K562 (cell line): ENCODE data around the gene LDB2. TPM values are rescaled to one million over a fixed set of nuclear protein-coding genes. Genes with fewer than 3 reads are reported as not detected.

Source experiments
- ATAC-seq: fragments of 200-7000 bp; cut with Tn5 transposase; 3 replicates; pipeline ENCODE4 v1.9.1; 2020; ENCODE audit warnings: moderate library complexity
- BruUV-seq: library from RNA; stranded (reverse); fragments of 400-500 nt; replicated peaks from 2 replicates; lab custom pipeline; 2021; lab: Mats Ljungman, UMichigan
- CTCF ChIA-PET: fragments of 300-600 bp; formaldehyde crosslinking; extraction: SDS; loops from one replicate; lab custom pipeline; 2021; ENCODE audit warnings: low intra/inter-chr PET ratio; lab: Yijun Ruan, JAX
- POLR2A ChIA-PET: fragments of 300-600, 350-650 bp; sonication (Branson Sonifier 250); formaldehyde crosslinking; extraction: SDS; loops from one replicate; lab custom pipeline; 2021; ENCODE audit warnings: antibody characterized with exemption, inconsistent platforms; lab: Yijun Ruan, JAX
- DNase-seq, 4 experiments: peaks; one replicate each; pipeline versions ENCODE4 v3.0.0 to v3.0.0-alpha.2; 2011 to 2018; ENCODE audit warnings: low spot score in 3 of 4, mixed read lengths in 3 of 4; ENCODE audit errors: extremely low read depth in 1 of 4
- FAIRE-seq: peaks from 2 replicates; lab custom pipeline; 2011; peaks lifted over from hg19 to GRCh38; lab: Jason Lieb, UNC
- H2AFZ ChIP-seq: 2 replicates; pipeline ENCODE4 v1.6.0; 2011; ENCODE audit warnings: low read depth, low read length, control low read depth, inconsistent platforms
- H3K27ac ChIP-seq: fragments of 200-600 bp; 3 replicates; pipeline ENCODE4 v1.8.0; 2011; ENCODE audit warnings: low read depth, mild to moderate bottlenecking, control low read depth, inconsistent platforms, low read length, moderate library complexity, mixed read lengths; ENCODE audit errors: extremely low read depth
- H3K27me3 ChIP-seq, 2 experiments: fragments of 300-600 bp in 1 of 2; 2 replicates in 1 of 2; 3 replicates in 1 of 2; pipeline versions ENCODE4 v1.6.0 to v1.8.0; 2011; ENCODE audit warnings: inconsistent platforms in 2 of 2, low read length in 2 of 2, mild to moderate bottlenecking in 1 of 2, mixed read lengths in 1 of 2, moderate library complexity in 1 of 2; ENCODE audit not compliant: control insufficient read depth in 2 of 2, insufficient read depth in 2 of 2
- H3K36me3 ChIP-seq: fragments of 300-600 bp; 3 replicates; pipeline ENCODE4 v1.8.0; 2011; ENCODE audit warnings: mild to moderate bottlenecking, low read length, inconsistent platforms; ENCODE audit not compliant: control insufficient read depth, insufficient read depth
- H3K4me1 ChIP-seq, 2 experiments: fragments of 200-600 bp in 1 of 2; replicated peaks in 1 of 2; 2 replicates in 1 of 2; 3 replicates in 1 of 2; pipeline versions ENCODE4 v1.5.1 to v1.8.0; 2011; ENCODE audit warnings: inconsistent platforms in 2 of 2, low read length in 2 of 2, mild to moderate bottlenecking in 1 of 2, mixed read lengths in 1 of 2, moderate library complexity in 1 of 2; ENCODE audit not compliant: control insufficient read depth in 2 of 2, insufficient read depth in 2 of 2
- H3K4me2 ChIP-seq: 2 replicates; pipeline ENCODE4 v1.6.1; 2011; ENCODE audit warnings: low read length, control low read depth, inconsistent platforms, mixed read lengths; ENCODE audit not compliant: insufficient read depth
- H3K4me3 ChIP-seq: fragments of 200-600 bp; sonication (generic), shearing (Covaris generic); 2 replicates; pipeline ENCODE4 v1.5.1; 2016; ENCODE audit warnings: control low read depth, inconsistent platforms
- H3K79me2 ChIP-seq: fragments of 200-600 bp; 3 replicates; pipeline ENCODE4 v1.8.0; 2011; ENCODE audit warnings: low read length, inconsistent platforms; ENCODE audit not compliant: control insufficient read depth, insufficient read depth
- H3K9ac ChIP-seq, 2 experiments: 2 replicates each; pipeline versions ENCODE4 v1.6.0 to v1.6.1; 2011; ENCODE audit warnings: low read depth in 2 of 2, low read length in 2 of 2, control low read depth in 1 of 2, inconsistent platforms in 1 of 2, mild to moderate bottlenecking in 1 of 2, mixed read lengths in 1 of 2; ENCODE audit not compliant: insufficient read depth in 1 of 2
- H3K9me1 ChIP-seq: one replicate; pipeline ENCODE4 v1.6.0; 2011; ENCODE audit warnings: inconsistent platforms, mild to moderate bottlenecking, low read length, moderate library complexity; ENCODE audit not compliant: control insufficient read depth, insufficient read depth
- H3K9me3 ChIP-seq: replicated peaks from 2 replicates; pipeline ENCODE4 v1.5.1; 2011; ENCODE audit warnings: low read depth, low read length, inconsistent platforms; ENCODE audit not compliant: control insufficient read depth, insufficient read depth
- H4K20me1 ChIP-seq: replicated peaks from 2 replicates; pipeline ENCODE4 v1.6.1; 2011; ENCODE audit warnings: low read length, inconsistent platforms, mixed read lengths; ENCODE audit not compliant: control insufficient read depth, insufficient read depth
- CEBPB ChIP-seq: fragments of 450-650 bp; IDR thresholded peaks from 2 replicates; pipeline ENCODE4 v1.6.1; 2016; ENCODE audit warnings: missing genetic modification characterization, missing compliant biosample characterization
- EHMT2 ChIP-seq: fragments of 450-650 bp; IDR thresholded peaks from 2 replicates; pipeline ENCODE4 v1.6.1; 2018; ENCODE audit warnings: antibody characterized with exemption
- FOXJ2 ChIP-seq: fragments of 200-800 bp; sonication (Bioruptor generic); IDR thresholded peaks from 2 replicates; pipeline ENCODE4 v1.6.1; 2016; ENCODE audit warnings: missing genetic modification characterization, missing compliant biosample characterization
- SAFB2 ChIP-seq: fragments of 200-400 bp; formaldehyde crosslinking; IDR thresholded peaks from 2 replicates; pipeline ENCODE4 v1.6.1; 2018; ENCODE audit warnings: borderline replicate concordance, low read length, low read depth, moderate library complexity; ENCODE audit not compliant: severe bottlenecking
- SREBF2 ChIP-seq: sonication (generic); formaldehyde crosslinking; IDR thresholded peaks from 2 replicates; pipeline ENCODE4 v1.4.0; 2020; ENCODE audit warnings: mild to moderate bottlenecking, missing genetic modification reagents
- ZNF583 ChIP-seq: fragments of 250-450 bp; sonication (Bioruptor Pico); IDR thresholded peaks from 2 replicates; pipeline ENCODE4 v1.4.0; 2020
- ZNF584 ChIP-seq: fragments of 200-800 bp; sonication (Bioruptor generic); IDR thresholded peaks from 2 replicates; pipeline ENCODE4 v1.6.1; 2016; ENCODE audit warnings: low read depth, mild to moderate bottlenecking, missing genetic modification characterization, missing compliant biosample characterization
- WGBS: fragments of 100-300 bp; shearing (Covaris generic); methylation state at CpG from one replicate; pipeline ENCODE4 v1.1.6; 2016; ENCODE audit warnings: low coverage, mixed read lengths; ENCODE audit not compliant: insufficient coverage; ENCODE audit errors: missing lambda C conversion rate; 5-methylcytosine and 5-hydroxymethylcytosine counted together
- in situ Hi-C: fragments of 300-500 bp; cut with MboI; formaldehyde crosslinking; loops from 4 replicates; pipeline ENCODE4 v1.15.0; 2018; ENCODE audit warnings: inconsistent platforms, mixed read lengths
- intact Hi-C: fragments of 100-400 bp; cut with micrococcal nuclease; formaldehyde crosslinking; loops from 2 replicates; pipeline ENCODE4 v1.14.2; 2022
- polyA plus RNA-seq, 8 experiments: library from polyadenylated mRNA; depleted of rRNA in 4 of 8; stranded (reverse) in 5 of 8; unstranded in 3 of 8; fragments of >200 nt; fragmentation: Nextera tagmentation in 2 of 8; fragmentation: Illumina TruSeq in 1 of 8; extraction: Ambion mirVana in 2 of 8; extraction: Trizol in 1 of 8; gene quantifications; 2 replicates each; pipeline versions ENCODE4 v1.2.1 to v1.2.3, GENCODE V29; 2011 to 2014; ENCODE audit warnings: inconsistent platforms in 1 of 8, missing spikeins in 1 of 8
- total RNA-seq, 7 experiments: library from RNA; depleted of rRNA in 6 of 7; stranded (reverse); fragments of >200 nt in 6 of 7; fragmentation: Illumina TruSeq in 2 of 7; extraction: Trizol in 2 of 7; gene quantifications; 2 replicates each; pipeline versions ENCODE4 v1.2.1 to v1.2.3, GENCODE V29; 2011 to 2021; ENCODE audit warnings: low replicate concordance in 1 of 7

The LDB2 gene
- total and polyA plus RNA-seq, 9 of the 15 experiments (the other 6 are each of a cell fraction or from before 2014, with no cell fraction given), result 0.10 to 0.20 TPM; not detected in 7

- ChIA-PET CTCF (no interaction called here), POLR2A (no interaction called here)
- no peaks in the 10 kb centered on the region for H3K79me2 ChIP-seq
- WGBS, result 0% methylated on average over 5 of the region's 5 CpGs
- no peak for FAIRE-seq
- BruUV-seq, result no TSS peak
- TF ChIP-seq SAFB2, result no peak
- no peak for TF ChIP-seq ZNF583 (CRISPR knock-in tag)
- no peaks in the 10 kb centered on the region for H3K9me3 ChIP-seq
- H3K4me2 ChIP-seq, result no peak overlapping the region
- H3K36me3 ChIP-seq, result no peaks in the 10 kb centered on the region
- H3K9me1 ChIP-seq, result no peaks in the 10 kb centered on the region
- H4K20me1 ChIP-seq, result no peaks in the 10 kb centered on the region
- intact Hi-C loops, result no loop called here
- ATAC-seq, result no peak
- H3K27ac ChIP-seq, result no peak overlapping the region
- H3K9ac ChIP-seq, result no peak overlapping the region
- H3K4me1 ChIP-seq, result no peaks in the 10 kb centered on the region
- H3K27me3 ChIP-seq, result no peaks in the 10 kb centered on the region
- H3K4me3 ChIP-seq, result no peak overlapping the region
- in situ Hi-C loops, result no loop called here
- no peak for DNase-seq
- H2AFZ ChIP-seq, result no peak overlapping the region
Measured at GRCh38 chr4:16767251-16767650, 131.2 kb downstream of the LDB2 start.

GRCh38 chr4:16765546-16765945, 132.9 kb downstream of the LDB2 start:
- Histone ChIP-seq H2AFZ (no peak overlapping the region), H3K27me3 (no peaks in the 10 kb centered on the region), H3K9me3 (no peaks in the 10 kb centered on the region), H4K20me1 (no peaks in the 10 kb centered on the region), H3K4me3 (no peak overlapping the region), H3K4me2 (no peak overlapping the region), H3K4me1 (no peaks in the 10 kb centered on the region), H3K9ac (no peak overlapping the region), H3K36me3 (no peaks in the 10 kb centered on the region), H3K79me2 (no peaks in the 10 kb centered on the region), H3K9me1 (no peaks in the 10 kb centered on the region), H3K27ac (no peak overlapping the region)
- WGBS, result 0% methylated on average over 5 of the region's 5 CpGs
- TF ChIP-seq SREBF2 (CRISPR knock-in tag), result no peak
- no peak for TF ChIP-seq ZNF584 (CRISPR knock-in tag)
- no peak for TF ChIP-seq CEBPB
- no peak for TF ChIP-seq FOXJ2
- no peak for TF ChIP-seq EHMT2
- FAIRE-seq (no peak), DNase-seq (no peak), ATAC-seq (no peak)
- in situ Hi-C loops, result no loop called here
- CTCF ChIA-PET, result no interaction called here
- intact Hi-C loops, result no loop called here
- POLR2A ChIA-PET, result interaction anchor here (1.0 kb wide), 1 partner anchor 33 kb away, joined by 3 read pairs; no protein-coding TSS in a partner anchor
- no TSS peak for BruUV-seq
